GM23338 (cell line): Measurements from ENCODE around the gene DCD. TPM values are rescaled to one million over a fixed set of nuclear protein-coding genes. Genes with fewer than 3 reads are reported as not detected.

Source experiments
- ATAC-seq: fragments of 200-7000 bp; cut with Tn5 transposase; 3 replicates; pipeline ENCODE4 v1.9.1; 2020
- DNase-seq: peaks from one replicate; pipeline ENCODE4 v3.0.0-alpha.2; 2015; ENCODE audit warnings: low spot score
- H2AFZ ChIP-seq: fragments of 200-600 bp; sonication (generic); 2 replicates; pipeline ENCODE4 v1.8.0; 2016; ENCODE audit warnings: antibody characterized with exemption, mild to moderate bottlenecking, moderate library complexity
- H3F3A ChIP-seq: fragments of 200-600 bp; sonication (generic); replicated peaks from 2 replicates; pipeline ENCODE4 v1.8.0; 2017; ENCODE audit warnings: antibody characterized with exemption, mixed run types, low read depth
- H3K27ac ChIP-seq: fragments of 200-600 bp; sonication (generic); 2 replicates; pipeline ENCODE4 v1.6.1; 2016; ENCODE audit warnings: low read depth
- H3K27me3 ChIP-seq: fragments of 200-600 bp; sonication (generic); 2 replicates; pipeline ENCODE4 v1.8.0; 2016; ENCODE audit warnings: mild to moderate bottlenecking, mixed run types, moderate library complexity; ENCODE audit not compliant: insufficient read depth
- H3K36me3 ChIP-seq: fragments of 200-600 bp; sonication (generic); 2 replicates; pipeline ENCODE4 v1.8.0; 2016; ENCODE audit warnings: mild to moderate bottlenecking; ENCODE audit not compliant: insufficient read depth
- H3K4me1 ChIP-seq: fragments of 200-600 bp; sonication (generic); 2 replicates; pipeline ENCODE4 v1.8.0; 2016; ENCODE audit warnings: mild to moderate bottlenecking, moderate library complexity; ENCODE audit not compliant: insufficient read depth
- H3K4me2 ChIP-seq: fragments of 200-600 bp; sonication (generic); 2 replicates; pipeline ENCODE4 v1.7.1; 2017; ENCODE audit warnings: mixed run types
- H3K4me3 ChIP-seq: fragments of 200-600 bp; sonication (generic); 2 replicates; pipeline ENCODE4 v1.6.1; 2016; ENCODE audit warnings: mixed run types
- H3K79me2 ChIP-seq: fragments of 200-600 bp; sonication (generic); replicated peaks from 2 replicates; pipeline ENCODE4 v1.8.0; 2017; ENCODE audit warnings: mild to moderate bottlenecking; ENCODE audit not compliant: insufficient read depth
- H3K9me2 ChIP-seq: fragments of 200-600 bp; sonication (generic); 2 replicates; pipeline ENCODE4 v1.8.0; 2017; ENCODE audit not compliant: insufficient read depth
- H4K20me1 ChIP-seq: fragments of 200-600 bp; sonication (generic); replicated peaks from 2 replicates; pipeline ENCODE4 v1.8.0; 2017; ENCODE audit warnings: mild to moderate bottlenecking; ENCODE audit not compliant: insufficient read depth
- H3K27ac Mint-ChIP-seq: 2 replicates; pipeline ENCODE4 v1.8.0; 2020; ENCODE audit warnings: inconsistent platforms, mild to moderate bottlenecking, moderate library complexity, mixed read lengths
- H3K27me3 Mint-ChIP-seq: 3 replicates; pipeline ENCODE4 v1.8.0; 2022; ENCODE audit warnings: low read depth, mild to moderate bottlenecking, moderate library complexity, mixed read lengths, inconsistent platforms; ENCODE audit not compliant: insufficient read depth, poor library complexity
- H3K36me3 Mint-ChIP-seq: 3 replicates; pipeline ENCODE4 v1.8.0; 2021; ENCODE audit warnings: low read depth, mild to moderate bottlenecking, inconsistent platforms, moderate library complexity, mixed read lengths
- H3K4me1 Mint-ChIP-seq: 3 replicates; pipeline ENCODE4 v1.8.0; 2020; ENCODE audit warnings: mild to moderate bottlenecking, inconsistent platforms, mixed read lengths
- H3K4me3 Mint-ChIP-seq: 3 replicates; pipeline ENCODE4 v1.8.0; 2021; ENCODE audit warnings: moderate library complexity, mild to moderate bottlenecking, inconsistent platforms, mixed read lengths
- H3K9me3 Mint-ChIP-seq: 3 replicates; pipeline ENCODE4 v1.8.0; 2020; ENCODE audit warnings: moderate library complexity, mild to moderate bottlenecking, inconsistent platforms, mixed read lengths
- CREB1 ChIP-seq: fragments of 250-450 bp; sonication (Bioruptor Pico); IDR thresholded peaks from 2 replicates; pipeline ENCODE4 v1.5.0; 2020; ENCODE audit warnings: low read depth, mild to moderate bottlenecking, moderate library complexity
- CTCF ChIP-seq, 2 experiments: fragments of 200-600 bp in 1 of 2; sonication (generic) in 1 of 2; conservative IDR thresholded peaks; 2 replicates each; pipeline versions ENCODE4 v1.5.1 to v1.6.1; 2016 to 2017; ENCODE audit warnings: antibody characterized with exemption in 2 of 2, low read depth in 2 of 2, mild to moderate bottlenecking in 2 of 2, moderate library complexity in 1 of 2
- ETS1 ChIP-seq: IDR thresholded peaks from 2 replicates; pipeline ENCODE4 v1.6.1; 2016; ENCODE audit warnings: antibody characterized with exemption
- EZH2 ChIP-seq: fragments of 200-600 bp; sonication (generic); IDR thresholded peaks from one replicate; pipeline ENCODE4 v1.8.0; 2017; ENCODE audit warnings: antibody characterized with exemption, mild to moderate bottlenecking, low read depth; ENCODE audit not compliant: unreplicated experiment
- EZH2phosphoT487 ChIP-seq: fragments of 200-600 bp; sonication (generic); IDR thresholded peaks from one replicate; pipeline ENCODE4 v1.8.1; 2018; ENCODE audit warnings: antibody characterized with exemption; ENCODE audit not compliant: unreplicated experiment
- JUNB ChIP-seq: IDR thresholded peaks from one replicate; pipeline ENCODE4 v1.6.1; 2016; ENCODE audit warnings: antibody characterized with exemption; ENCODE audit not compliant: unreplicated experiment
- REST ChIP-seq: IDR thresholded peaks from one replicate; pipeline ENCODE4 v1.6.1; 2018; ENCODE audit warnings: antibody characterized with exemption; ENCODE audit not compliant: unreplicated experiment
- STAT1 ChIP-seq: IDR thresholded peaks from one replicate; pipeline ENCODE4 v1.6.1; 2016; ENCODE audit warnings: antibody characterized with exemption; ENCODE audit not compliant: unreplicated experiment
- ZNF114 ChIP-seq: fragments of 250-450 bp; sonication (Bioruptor Pico); IDR thresholded peaks from 2 replicates; pipeline ENCODE4 v1.5.0; 2020; ENCODE audit warnings: mild to moderate bottlenecking, moderate library complexity
- polyA plus RNA-seq: library from polyadenylated mRNA; unstranded; fragments of >200 nt; fragmentation: Nextera tagmentation; extraction: Ambion mirVana; gene quantifications from 2 replicates; pipeline ENCODE4 v1.2.1, GENCODE V29; 2016
- total RNA-seq: library from RNA; depleted of rRNA; stranded (reverse); fragments of >200 nt; shearing (Covaris generic); gene quantifications from 2 replicates; pipeline ENCODE4 v1.2.3, GENCODE V29; 2014; rRNA removed

Gene DCD
- total and polyA plus RNA-seq, 2 experiments from 2014 or later, result not detected

GRCh38 chr12:54595471-54595870 lies 52.7 kb downstream of the DCD start:
- H3K36me3 Mint-ChIP-seq, result no peaks in the 10 kb centered on the region
- no peak overlapping the region for H3K27ac ChIP-seq
- H3K9me3 Mint-ChIP-seq, result no peaks in the 10 kb centered on the region

More at GRCh38 chr12:54595471-54595870, 52.7 kb downstream of the DCD start:
- Histone ChIP-seq H3K9me2 (no peaks in the 10 kb centered on the region), H3K27me3 (peaks cover 41% of the 10 kb centered on the region; the same call in 1 of the 2 replicates), H3K4me3 (no peak overlapping the region), H3K4me2 (no peak overlapping the region), H2AFZ (no peak overlapping the region), H4K20me1 (no peaks in the 10 kb centered on the region), H3K4me1 (peaks cover 4% of the 10 kb centered on the region; the same call in 1 of the 2 replicates), H3F3A (no peaks in the 10 kb centered on the region), H3K36me3 (no peaks in the 10 kb centered on the region), H3K79me2 (no peaks in the 10 kb centered on the region)
- Mint-ChIP-seq H3K4me1 (peaks cover 14% of the 10 kb centered on the region), H3K4me3 (no peak overlapping the region), H3K27ac (no peak overlapping the region), H3K27me3 (peaks cover 30% of the 10 kb centered on the region)
- ATAC-seq, result no peak
- TF ChIP-seq ZNF114 (CRISPR knock-in tag) (no peak), STAT1 (no peak), REST (no peak), CTCF (conservative IDR thresholded peaks at IDR 0.05; ENCODE audit: low read depth in 2 of 2) (no peak), JUNB (no peak), ETS1 (no peak), EZH2phosphoT487 (no peak), EZH2 (no peak), CREB1 (CRISPR knock-in tag) (no peak)
- no peak for DNase-seq

Other genes with a start within 250 kb of the DCD start
- 23.7 and 24.2 TPM in 2 replicates for gene ITGA5, start 229.1 kb downstream of the DCD start, total RNA-seq
- gene ITGA5, start 229.1 kb downstream of the DCD start, polyA plus RNA-seq, result 5.9 and 7.3 TPM in 2 replicates
- not detected in 2 replicates for gene GTSF1, start 174.8 kb downstream of the DCD start, total RNA-seq
- gene GTSF1, start 174.8 kb downstream of the DCD start, polyA plus RNA-seq, result 1.3 and 2.3 TPM in 2 replicates
- gene NCKAP1L, start 150.6 kb downstream of the DCD start, total RNA-seq, result not detected in 2 replicates
- gene NCKAP1L, start 150.6 kb downstream of the DCD start, polyA plus RNA-seq, result 0.12 TPM in 1 of 2 replicates, not detected in the other
- gene PDE1B, start 98.8 kb downstream of the DCD start, total RNA-seq, result 0.59 and 2.2 TPM in 2 replicates
- gene PDE1B, start 98.8 kb downstream of the DCD start, polyA plus RNA-seq, result 0.28 and 0.52 TPM in 2 replicates
- gene PPP1R1A, start 59.7 kb downstream of the DCD start, total RNA-seq, result 7.6 and 8.4 TPM in 2 replicates
- gene PPP1R1A, start 59.7 kb downstream of the DCD start, polyA plus RNA-seq, result 26.6 and 26.9 TPM in 2 replicates
- not detected in 2 replicates for gene LACRT, start 13.5 kb downstream of the DCD start, total RNA-seq
- not detected in 2 replicates for gene LACRT, start 13.5 kb downstream of the DCD start, polyA plus RNA-seq
- gene MUCL1, start 206.2 kb upstream of the DCD start, total RNA-seq, result not detected in 2 replicates
- gene MUCL1, start 206.2 kb upstream of the DCD start, polyA plus RNA-seq, result not detected in 2 replicates